GM12864 (cell line): Measurements from ENCODE around the gene PMEPA1.
A peak's percentile ranks its signal among the peaks of the same experiment; 100 is the strongest.

ENCODE experiments used
- DNase-seq: peaks from one replicate; pipeline ENCODE4 v3.0.0-alpha.2; 2011; ENCODE audit warnings: low read depth
- H3K4me3 ChIP-seq: 2 replicates; pipeline ENCODE4 v1.5.1; 2011; ENCODE audit warnings: mild to moderate bottlenecking, low read depth, low read length, control low read depth
- TF ChIP-seq, protein P1 (sequence below): IDR thresholded peaks from 2 replicates; pipeline ENCODE4 v1.5.1; 2011; ENCODE audit warnings: low read depth, mild to moderate bottlenecking, moderate library complexity, low read length, control low read depth, inconsistent platforms; ENCODE audit errors: missing control alignments

PMEPA1 gene

DNA sequence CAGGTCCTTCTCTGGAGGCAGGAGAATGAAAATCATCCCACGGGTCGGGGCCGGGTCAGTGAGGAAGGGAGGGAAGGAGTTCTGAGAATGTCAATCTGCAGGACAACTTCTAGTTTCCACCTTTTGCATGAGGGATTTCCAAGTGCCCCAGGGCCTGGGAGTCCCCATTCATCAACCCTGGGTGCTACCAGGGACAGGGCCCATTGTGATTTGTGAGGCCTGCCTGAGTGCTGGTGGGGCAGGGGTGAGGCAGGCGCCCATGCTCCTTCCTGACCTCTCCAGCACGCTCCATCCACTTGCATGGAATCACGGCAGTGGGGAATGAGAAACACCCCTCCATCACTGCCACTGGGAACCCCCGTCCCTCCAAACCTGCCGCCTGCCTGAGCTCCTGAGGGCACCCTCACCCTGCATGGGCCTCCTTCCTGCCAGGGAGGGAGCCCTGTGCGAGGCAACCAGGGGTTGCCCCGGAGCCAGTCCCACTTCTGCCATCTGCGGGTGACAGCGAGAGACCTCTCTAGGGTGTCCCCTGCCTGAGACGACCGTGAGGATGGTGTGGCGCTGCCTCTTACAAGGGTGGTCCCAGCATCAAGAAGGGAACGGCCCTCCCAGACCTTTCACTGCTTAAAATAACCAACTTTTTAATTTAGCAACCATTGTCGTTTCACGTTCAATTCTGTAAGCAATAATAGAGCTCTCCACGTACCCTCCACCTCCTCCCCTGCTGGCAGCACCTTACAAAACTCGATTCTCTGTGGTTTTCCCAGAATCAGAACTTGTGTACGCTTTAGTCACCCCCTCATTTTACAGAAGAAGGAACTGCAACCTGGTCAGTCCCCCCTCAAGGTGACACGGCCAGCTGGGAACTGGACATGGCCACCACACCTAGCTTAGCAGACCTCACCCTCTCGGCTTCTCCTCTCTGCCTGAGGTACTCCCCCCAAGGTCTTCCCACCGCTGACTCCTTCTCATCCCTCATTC, 28.6 kb downstream of the PMEPA1 start:
- no peak for DNase-seq
- TF ChIP-seq, protein P1, sequence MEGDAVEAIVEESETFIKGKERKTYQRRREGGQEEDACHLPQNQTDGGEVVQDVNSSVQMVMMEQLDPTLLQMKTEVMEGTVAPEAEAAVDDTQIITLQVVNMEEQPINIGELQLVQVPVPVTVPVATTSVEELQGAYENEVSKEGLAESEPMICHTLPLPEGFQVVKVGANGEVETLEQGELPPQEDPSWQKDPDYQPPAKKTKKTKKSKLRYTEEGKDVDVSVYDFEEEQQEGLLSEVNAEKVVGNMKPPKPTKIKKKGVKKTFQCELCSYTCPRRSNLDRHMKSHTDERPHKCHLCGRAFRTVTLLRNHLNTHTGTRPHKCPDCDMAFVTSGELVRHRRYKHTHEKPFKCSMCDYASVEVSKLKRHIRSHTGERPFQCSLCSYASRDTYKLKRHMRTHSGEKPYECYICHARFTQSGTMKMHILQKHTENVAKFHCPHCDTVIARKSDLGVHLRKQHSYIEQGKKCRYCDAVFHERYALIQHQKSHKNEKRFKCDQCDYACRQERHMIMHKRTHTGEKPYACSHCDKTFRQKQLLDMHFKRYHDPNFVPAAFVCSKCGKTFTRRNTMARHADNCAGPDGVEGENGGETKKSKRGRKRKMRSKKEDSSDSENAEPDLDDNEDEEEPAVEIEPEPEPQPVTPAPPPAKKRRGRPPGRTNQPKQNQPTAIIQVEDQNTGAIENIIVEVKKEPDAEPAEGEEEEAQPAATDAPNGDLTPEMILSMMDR, result no peak
- H3K4me3 ChIP-seq, result peak overlapping the region; percentile 47

- H3K4me3 ChIP-seq, result peak overlapping the region; percentile 7; the same call in 1 of the 2 replicates
- peak; percentile 88 for DNase-seq
- TF ChIP-seq, protein P1, result no peak
Observed at GRCh38 chr20:57680131-57680716, 29.6 kb downstream of the PMEPA1 start.

DNA sequence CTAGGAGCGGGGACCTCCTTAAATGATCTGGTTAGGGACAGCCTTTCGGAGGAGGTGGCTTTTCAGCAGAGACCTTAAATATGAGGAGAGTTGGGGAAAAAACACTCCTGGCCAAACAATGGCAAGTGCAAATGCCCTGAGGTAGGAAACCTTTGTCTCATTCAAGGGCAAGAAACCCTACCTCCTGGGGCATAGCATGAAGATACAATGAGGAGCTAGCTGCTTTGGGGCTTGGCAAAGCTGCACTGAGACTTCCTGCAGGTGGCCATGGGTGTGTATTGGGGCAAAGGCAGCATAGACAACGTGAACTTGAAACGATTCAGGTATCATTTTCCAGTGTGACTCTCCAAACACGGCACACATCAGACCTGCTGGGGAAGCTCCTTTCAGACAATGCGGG, 30.7 kb downstream of the PMEPA1 start:
- TF ChIP-seq, protein P1, result no peak
- no peak for DNase-seq
- no peak overlapping the region for H3K4me3 ChIP-seq

DNA sequence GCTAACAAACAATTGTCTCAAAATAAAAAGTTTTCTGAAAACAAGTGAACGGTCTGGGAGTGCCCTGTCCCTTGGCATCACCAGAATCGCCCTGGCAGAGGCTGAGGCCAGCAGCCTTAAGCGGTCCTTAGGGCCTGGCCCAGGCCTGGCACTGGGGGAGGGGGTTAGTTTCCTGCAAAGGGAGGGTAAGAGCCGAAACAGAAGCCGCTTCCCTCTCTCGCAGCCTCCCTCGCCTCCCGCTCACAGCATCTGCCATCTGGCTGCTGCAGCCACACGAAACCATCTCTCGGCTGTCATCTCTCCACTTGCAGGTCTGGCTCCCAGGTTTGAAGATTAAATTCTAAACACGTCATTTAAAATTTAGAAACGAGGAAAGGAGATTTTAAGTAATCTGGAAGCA, 31.5 kb downstream of the PMEPA1 start:
- no peak overlapping the region; the same call in 1 of the 2 replicates for H3K4me3 ChIP-seq
- TF ChIP-seq, protein P1, result no peak
- DNase-seq, result no peak

DNA sequence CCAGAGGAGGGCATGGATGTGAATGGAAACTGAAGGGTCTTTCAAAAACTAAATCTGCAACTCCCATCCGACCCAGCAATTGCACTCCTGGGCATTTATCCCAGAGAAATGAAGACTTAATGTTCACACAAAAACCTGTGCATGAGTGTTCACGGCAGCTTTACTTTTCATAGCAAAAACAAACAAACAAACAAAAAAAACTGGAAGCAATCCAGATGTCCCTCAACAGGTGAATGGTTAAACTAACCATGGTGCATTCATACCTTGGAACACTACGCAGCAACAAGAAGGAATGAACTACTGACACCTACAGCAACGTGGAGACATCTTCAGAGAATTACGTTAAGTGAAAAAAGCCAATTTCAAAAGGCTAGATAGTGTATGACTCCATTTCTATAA, 32.2 kb downstream of the PMEPA1 start:
- TF ChIP-seq, protein P1, result no peak

DNA sequence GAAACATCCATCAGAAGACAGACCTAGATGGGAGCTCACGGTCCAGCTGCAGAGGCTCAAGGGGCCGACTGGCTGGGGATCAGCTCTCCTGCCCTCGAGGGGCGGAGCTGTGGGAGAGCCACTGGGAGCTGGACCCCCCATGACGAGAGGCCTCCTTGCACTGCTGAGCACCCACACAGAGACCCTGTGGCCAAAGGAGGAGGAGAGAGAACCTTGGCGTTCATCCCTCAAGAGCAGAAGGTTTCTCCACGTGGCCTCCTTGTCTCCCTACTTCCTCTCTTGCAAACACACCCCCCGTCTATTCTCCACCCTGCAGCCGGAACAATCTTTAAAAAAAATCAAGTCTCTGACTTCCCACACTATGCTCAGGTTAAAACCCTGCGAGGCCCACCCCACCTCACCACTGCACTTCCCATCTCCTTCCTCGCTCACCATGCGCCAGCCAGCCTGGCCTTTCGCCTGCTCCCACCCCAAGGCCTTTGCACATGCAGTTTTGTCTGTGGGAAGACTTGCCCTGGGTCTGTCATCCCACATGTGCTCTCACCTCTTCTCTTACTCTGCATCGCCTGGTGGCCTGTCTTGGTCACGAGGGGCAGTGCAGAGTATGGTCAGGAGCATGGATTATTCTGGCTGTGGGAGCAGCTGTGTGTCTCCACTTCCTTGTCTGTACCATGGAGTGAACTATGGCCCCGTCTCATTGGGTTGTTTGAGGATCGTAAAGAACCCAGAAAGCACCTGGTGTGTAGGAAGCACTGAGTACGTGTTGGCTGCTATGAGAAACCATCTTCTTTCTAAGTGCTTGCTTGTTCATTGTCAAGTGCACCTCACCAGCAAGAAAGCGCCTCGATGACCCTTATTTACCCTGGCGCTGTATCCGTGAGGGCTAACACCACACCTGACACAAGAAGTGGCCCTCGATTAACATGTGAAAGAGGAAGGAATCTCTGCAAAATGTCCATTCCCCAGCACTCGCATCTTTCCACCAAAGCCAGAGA, 32.9 kb downstream of the PMEPA1 start:
- H3K4me3 ChIP-seq, result no peak overlapping the region
- no peak for DNase-seq
- TF ChIP-seq, protein P1, result no peak

More for the DNA sequence above, 32.2 kb downstream of the PMEPA1 start:
- H3K4me3 ChIP-seq, result no peak overlapping the region
- DNase-seq, result no peak
